GM18502 (cell line): ENCODE measurements around the gene ATP1A2.
"Not testable (repeated sequence)": the region's sequence is repeated elsewhere in the genome, so short reads cannot be mapped to it uniquely, and the experiment has no call there.

Source experiments
- ATAC-seq: cut with Tn5 transposase; IDR thresholded peaks from one replicate; pipeline ENCODE4 v1.9.1; 2021; ENCODE audit warnings: mild to moderate bottlenecking; ENCODE audit not compliant: unreplicated experiment, poor library complexity

Gene ATP1A2

DNA sequence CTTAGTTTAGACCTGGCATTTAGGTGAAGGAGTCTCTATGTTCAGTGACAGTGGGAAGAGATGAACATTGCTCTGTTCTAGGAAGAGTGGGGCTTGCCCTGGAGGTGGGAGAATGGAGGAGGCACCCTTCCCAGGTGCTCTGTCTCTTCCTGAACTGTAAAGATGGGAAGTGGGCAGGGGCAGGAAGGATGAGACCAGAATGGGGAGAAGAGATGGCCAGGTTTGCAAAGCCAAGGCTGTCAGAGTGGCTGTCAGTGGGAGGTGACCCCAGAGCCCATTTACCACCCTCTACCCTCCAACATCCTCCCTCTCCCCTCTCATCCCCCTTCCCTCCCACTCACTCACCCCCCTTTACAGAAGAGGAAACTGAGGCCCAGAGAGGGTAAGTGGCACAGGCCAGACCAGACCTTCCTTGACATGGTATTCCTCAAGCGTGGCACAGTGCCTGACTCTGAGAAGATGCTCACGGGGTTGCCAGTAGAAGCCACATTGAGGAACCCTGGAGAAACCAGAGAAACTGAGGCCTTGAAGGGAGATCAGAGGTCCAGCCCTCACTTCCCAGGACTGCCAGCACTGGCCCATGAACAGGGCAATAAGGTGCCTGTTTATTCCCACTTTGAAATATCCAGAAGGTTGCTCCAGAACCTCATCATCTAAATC, 15.7 kb upstream of the ATP1A2 start:
- no peak for ATAC-seq

DNA sequence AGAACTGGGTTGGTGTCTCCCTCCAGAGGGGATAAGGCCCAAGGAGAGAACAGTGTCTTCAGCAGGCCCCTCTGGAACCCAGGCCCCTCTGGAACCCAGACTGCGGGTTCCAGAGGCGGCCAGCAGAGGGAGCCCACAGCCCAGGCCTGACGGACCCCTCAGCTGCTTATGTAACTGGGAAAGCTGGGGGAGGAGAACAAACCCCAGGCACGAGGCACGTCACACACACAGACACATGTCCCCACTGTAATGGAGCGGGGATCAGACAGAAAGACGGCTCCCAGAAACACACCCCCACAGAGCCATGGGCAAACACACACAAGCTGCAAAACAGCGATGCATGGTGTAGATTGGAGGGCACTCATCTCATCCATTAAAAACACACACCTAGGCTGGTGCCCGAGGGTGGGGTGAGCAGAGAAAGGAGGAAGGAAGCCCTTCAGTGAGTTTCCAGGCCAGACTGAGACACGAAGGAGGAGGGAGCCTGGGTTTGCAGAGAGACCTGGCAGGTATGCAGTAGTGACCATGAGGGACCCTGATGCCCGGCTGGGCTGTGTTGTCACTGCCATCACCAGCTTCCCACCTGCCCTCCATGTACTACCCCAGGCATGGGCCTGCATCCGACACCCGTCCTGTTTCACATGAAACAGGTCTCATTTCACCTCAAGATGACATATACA, 14.4 kb upstream of the ATP1A2 start:
- no peak for ATAC-seq

DNA sequence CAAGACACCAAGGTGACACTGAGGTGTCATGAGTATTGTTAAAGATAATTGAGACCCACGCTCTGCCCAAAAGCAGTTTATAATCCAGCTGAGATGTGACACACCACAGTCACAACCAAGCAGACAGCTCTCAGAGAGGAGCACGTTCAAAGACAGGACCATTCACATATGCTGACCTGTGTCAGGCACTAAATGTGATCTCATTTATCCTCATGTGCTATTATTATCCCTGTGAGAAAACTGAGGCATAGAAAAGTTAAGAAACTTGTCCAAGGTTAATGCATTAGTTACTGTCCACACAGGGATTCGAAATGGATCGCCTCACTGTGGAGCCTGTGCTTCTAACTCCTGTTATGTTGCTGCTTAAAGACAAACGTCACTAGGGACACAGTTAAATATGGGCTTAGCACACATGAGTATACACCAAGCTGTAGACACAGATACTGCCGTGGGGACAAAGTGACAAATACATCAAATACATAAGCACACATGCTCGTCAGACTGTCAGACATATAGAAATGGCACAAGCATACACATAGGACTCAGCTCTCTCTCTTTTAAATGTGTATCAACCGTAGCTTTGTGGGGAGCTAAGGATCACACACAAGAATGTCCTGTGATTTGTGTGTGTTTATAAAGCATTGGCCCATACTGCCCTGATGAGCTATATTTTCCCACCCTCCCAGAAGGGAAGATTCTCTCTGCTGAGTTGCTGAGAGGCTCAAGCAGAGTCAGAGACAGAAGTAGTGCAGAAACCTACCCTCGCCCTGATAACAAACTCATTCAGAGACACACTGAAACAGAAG, 13.6 kb upstream of the ATP1A2 start:
- ATAC-seq: no peak

DNA sequence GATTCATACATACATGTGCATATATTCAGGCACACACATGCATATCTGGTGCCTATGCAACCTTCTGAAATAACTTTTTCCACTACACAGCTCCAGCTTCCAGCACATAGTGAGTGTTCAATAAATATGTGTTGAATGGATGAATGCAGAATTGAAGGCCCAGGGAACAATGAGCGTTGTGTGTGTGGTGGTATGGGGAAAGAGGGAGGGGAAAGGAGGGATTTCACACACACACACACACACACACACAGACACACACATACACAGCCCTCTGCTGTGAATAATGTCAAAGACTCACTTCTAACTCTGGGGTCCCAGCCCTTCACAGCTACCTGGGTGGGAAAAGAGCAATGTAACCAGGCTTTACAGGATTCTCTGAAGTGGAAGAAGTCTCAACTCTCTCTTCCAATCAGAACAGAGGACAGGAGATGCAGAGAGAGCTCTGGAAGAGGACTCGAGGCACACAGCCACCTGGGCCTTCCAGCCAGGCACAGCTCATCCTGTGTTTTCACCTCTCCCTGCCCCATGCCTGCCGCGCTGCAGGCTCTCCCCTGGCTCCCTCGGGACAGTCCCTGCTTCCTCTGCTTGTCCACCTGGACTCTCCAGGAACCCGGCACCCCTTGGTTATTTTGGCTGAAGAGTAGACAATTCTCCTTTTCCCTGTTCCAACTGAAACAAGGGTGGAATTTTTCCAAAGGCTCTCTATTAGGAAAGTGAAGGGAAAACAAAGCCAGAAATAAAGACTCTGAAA, 11.7 kb upstream of the ATP1A2 start:
- no peak for ATAC-seq

DNA sequence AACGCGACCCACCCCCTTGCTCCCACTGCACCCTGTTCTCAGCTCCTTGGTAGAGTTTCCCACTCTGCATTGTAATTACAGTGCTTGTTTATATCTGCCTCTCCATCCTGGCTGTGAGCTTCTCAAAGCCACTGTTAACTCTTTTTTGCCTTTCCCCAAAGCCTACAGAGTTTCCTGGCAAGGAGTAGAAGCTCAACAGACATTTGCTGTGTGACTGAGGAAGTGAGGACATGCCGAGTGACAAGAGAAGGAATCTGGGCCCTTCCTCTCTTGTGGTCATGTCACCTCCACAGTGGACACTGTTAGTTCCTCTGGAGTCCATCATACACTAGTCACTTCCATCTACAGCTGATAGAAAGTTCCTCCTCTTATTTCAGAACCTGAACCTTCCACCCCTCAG, 11.1 kb upstream of the ATP1A2 start:
- no peak for ATAC-seq

DNA sequence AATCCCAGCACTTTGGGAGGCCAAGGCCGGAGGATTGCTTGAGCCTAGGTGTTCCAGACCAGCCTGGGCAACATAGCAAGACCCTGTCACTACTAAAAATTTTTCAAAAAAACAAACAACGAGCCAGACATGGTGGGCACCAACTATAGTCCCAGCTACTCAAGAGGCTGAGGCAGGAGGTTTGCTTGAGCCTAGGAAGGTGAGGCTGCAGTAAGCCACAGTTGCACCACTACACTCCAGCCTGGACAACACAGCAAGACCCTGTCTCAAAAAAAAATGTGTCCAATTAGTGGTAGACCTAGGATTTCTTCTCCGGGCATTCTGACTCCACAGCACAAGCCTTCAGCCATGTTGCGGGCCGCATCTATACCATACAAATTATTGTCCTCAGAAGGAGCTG, 10.4 kb upstream of the ATP1A2 start:
- no peak for ATAC-seq

DNA sequence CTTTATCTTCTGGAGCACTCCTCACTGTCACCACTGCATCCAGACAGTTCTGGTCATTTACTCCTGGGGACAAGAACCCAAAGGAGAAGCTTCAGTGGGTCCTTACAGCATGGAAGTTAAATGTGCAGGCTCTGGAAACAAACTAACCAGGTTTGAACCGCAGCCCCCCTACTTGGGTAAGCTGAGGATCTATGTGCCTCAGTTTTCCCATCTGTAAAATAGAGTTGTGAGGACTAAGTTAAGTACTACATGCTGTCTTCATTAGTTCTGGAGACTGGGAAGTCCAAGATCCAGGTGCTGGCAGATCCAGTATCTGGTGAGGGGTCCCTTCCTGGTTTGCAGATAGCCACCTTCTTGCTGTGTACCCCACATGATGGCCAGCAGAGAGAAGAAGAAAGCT, 8.0 kb upstream of the ATP1A2 start:
- ATAC-seq: no peak

DNA sequence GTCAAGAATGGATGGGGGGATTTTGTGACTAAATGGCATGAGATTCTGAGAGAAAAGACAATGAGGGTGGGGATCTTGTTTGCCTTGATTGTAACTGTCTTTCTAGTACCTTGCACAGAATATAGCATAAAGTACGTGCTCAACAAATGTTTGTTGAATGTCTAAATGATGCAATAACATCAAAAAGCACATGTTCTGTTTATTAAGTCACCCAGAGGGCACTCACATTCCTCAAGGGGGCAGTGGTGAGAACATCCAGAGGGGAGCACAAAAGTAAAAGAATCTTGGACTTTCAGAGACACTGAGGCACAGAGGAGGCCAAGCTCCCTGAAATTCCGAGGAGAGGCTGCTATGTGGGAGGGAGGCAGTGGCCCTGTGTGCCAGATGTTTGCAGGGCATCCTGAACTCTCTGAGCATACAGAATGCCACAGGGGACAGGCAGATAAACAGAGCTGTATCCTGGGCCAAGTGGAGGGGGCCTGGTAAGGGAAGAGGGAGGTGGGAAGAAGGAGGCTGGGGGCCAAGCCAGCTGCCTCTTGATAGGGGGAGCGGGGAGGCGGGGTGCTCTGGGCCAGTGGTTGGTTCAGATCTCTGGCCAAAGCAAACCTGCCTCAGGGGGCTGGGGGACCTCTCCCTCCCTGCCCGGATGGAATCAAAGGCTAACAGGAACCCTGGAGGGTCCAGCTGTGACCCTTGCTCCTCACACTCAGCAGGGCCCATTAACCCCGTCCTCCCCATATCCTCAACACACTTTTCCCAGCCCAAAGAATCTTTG, 6.5 kb upstream of the ATP1A2 start:
- no peak for ATAC-seq

DNA sequence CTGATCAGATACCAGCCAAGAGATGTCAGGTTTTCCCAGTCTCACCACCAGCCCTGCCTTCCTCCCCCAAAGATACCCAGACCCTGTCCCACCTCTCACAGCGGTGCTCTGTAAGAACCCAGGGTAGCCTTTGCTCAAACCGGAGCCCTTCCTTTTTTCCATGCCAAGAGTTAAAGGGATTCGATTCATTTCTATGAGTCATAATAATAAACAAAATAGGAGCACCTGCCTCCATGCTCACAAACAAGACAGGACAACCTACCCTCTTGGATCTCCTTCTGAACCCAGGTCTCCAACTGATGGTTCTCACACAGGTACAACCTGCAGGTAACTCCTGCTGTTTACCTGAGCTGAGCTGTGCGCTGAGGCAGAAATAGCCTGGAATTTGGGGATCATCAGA, 5.9 kb upstream of the ATP1A2 start:
- no peak for ATAC-seq

DNA sequence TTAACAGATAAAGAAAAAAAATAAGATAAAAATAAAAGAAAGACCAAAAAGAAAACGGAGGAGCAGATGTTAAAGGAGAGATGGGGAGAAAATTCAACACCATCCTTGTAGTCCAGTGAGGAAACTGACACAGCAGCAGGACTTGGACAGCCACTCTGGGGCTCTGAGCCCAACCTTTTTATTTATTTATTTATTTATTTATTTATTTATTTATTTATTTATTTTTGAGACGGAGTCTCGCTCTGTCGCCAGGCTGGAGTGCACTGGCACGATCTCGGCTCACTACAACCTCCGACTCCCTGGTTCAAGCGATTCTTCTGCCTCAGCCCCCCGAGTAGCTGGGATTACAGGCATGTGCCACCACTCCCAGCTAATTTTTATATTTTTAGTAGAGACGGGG, 4.1 kb upstream of the ATP1A2 start:
- not testable (repeated sequence) for ATAC-seq

DNA sequence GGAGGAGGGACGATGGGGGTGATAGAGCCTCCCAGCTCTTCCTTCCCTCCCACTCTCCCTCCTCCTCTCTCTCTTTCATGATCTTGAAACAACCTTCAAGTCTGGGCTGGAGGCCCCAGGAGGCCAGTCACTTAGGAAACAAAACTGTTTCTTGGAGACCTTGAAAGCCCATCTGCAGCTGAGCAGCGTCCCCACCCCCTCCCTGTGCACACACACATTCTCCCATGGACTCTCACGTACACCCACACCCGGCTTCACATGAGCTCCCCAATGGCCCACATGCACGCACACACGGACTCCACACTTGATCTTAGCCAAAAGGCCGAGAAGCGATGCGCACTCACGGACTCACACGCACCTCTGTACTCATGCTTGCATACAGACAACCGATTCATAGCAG, 3.2 kb upstream of the ATP1A2 start:
- no peak for ATAC-seq

DNA sequence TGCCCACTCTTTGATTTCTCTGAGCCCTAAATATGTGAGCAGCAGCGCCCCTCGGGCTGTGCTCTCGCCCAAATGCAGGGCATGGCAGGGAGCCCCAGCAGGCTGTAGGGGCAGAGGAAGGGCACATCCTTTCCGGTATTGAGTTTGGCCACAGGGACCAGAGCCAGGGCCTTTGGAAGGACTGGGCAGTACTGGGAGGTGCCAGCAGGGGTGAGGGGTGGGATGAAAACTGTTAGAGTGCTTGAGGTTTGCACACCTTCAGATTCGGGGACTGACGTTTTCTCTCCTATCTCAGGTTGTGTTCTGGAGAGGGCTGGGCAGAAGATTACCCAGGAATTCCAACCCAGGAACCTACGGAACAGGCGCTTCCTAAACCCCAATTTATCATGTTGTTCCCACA, 2.2 kb upstream of the ATP1A2 start:
- ATAC-seq: no peak

DNA sequence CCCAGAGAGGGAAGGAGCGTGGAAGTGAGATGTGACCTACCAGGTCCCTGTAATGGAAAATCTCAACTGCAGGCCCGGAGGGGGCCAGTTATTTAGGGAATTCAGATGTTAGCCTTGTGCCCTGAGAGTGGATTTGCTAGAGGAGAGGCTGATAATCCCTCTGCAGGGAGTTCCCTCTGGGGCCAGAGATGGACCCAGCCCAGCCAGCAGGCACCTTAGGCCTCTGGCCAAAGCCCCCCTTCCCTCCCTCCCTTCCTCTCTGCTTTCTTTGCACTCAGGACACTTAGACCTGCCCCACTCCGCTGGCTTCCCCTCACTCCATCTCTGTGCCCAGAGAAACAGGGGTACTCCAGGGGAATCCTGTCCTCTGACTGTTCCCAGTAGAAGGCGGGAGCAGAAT, 1.5 kb upstream of the ATP1A2 start:
- no peak for ATAC-seq

DNA sequence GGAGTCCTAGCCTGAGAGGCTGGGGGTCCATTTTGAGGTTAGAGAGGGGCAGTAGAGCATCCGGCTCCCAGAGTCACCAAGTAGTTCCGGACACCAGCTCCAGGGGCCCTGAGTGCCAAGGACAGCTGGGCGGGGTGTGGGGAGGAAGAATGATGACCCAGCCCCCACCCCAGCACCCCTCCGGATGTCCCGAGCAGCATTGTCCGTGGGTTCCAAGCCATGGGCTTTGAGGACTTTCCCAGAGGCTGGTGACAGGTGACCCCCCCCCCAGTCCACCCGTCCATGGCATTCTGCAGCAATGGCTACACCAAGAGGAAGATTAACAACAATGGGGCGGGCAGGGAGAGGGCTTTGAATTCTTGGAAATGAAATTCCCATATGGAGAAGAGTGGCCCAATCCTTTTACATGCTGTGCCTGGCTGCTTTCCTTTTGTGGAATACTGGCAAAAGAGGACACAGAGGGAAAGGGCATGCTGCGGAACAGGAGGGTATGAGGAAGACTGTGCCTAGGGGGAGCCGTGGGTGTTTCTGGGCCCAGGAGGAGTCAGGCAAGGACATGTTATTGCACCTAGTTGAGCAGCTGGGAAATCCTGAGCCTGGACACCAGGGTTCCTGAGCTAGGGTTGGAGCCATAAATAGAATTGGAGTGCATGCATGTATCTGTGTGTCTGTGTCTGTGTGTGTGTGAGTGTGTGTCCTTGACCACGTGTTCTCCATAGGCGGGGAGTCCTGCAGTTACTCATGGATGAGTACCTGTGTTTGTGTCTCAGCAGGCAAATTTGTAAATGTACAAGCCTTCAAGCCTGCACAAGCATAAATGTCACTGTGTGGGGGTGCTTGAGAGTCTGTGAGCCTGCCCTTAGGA, 956 bp downstream of the ATP1A2 start:
- no peak for ATAC-seq

DNA sequence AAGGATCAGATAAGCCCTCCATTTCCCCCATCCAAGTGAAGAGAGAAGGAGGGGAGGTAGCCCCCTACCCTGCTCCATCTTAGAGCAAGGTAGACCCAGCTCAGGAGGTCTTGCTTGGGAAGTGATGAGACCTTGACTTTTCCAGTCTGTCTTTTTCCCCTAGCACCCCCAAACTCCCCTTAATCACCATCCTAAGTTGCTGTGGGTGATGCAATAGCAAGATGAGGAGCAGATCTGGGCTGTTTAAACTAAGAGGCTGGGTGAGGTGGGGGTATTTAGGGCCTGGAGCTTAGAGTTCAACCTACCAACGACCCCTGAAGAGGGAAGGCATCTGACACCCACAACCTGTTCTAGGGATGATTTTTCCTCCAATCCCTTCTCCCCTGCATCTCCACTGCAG, 1.7 kb downstream of the ATP1A2 start:
- no peak for ATAC-seq

DNA sequence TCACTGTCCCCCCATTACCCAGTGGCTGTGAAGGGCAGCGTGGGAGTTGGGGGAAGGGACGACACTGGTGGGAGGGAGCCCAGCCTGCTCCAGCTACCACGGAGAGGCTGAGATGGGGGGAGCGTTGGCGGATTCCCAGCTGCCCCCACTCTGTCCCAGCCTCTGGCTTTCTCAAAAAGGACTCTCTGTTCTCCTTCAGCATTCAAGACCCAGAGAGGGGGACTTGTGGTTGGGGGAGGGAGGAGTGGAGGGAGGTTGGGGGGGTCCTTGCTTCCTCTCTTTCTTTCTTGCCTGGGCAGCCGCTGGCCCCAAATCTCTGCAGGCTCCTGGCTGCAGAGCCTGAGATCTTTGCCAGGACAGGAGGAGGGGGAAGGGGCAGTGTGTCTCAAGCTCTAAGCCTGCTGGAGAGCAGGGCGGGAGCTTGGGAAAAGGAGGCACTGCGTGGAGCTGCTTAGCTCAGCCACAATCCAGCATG, 2.2 kb downstream of the ATP1A2 start:
- ATAC-seq: no peak

DNA sequence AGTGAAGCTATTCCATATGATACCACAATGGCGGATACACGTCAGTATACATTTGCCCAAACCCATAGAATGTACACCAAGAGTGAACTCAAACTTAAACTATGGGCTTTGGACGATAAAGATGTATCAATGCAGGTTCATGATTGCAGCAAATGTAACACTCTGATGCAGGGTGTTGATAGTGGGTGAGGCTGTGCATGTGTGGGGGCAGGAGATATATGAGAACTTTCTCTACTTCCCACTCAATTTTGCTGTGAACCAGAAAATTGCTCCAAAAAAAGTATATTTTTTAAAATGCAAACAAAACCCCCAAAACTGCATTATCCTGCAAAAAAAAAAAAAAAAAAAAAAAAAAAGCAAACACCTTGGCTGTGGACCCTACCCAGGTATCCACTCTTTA, 3.4 kb downstream of the ATP1A2 start:
- ATAC-seq: no peak

DNA sequence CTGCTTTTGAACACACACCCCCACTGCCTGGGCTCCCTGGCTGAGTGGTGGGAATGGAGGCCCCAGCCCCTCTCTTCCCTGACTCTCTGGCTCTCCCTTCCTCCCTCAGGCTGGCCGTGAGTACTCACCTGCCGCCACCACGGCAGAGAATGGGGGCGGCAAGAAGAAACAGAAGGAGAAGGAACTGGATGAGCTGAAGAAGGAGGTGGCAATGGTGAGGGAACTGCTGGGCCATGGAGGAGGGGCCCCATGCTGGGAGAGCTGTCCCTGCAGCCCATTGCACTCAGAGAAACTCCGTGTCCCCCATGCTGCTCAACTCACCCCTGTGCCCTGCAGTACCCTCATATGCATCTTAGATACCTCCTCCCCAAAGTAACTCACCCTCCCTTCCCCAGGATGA, 5.2 kb downstream of the ATP1A2 start:
- ATAC-seq: no peak

DNA sequence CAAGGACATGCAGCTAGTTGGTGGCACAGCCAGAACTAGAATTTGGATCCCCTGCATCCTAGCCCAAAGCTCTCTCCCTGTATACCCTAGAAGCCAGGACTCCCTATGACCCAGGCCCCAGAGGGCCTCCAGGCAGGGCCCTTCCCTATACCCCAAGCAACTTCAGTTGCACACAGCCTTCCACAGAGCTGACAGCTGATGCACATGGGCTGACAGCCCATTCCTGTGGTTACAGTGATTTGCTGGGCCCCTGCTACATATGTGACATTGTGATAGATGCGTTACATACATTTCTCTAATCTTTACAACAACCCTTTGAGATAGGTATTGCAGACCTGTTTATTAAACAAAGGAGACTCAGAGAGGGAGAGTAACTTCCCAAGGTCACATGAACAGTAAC, 5.8 kb downstream of the ATP1A2 start:
- no peak for ATAC-seq
